Smooth muscle cell (in vitro differentiated cells): ENCODE results near the gene TGFA. TPM values are rescaled to one million over a fixed set of nuclear protein-coding genes. Genes with fewer than 3 reads are reported as not detected.

Experiments
- DNase-seq: peaks from one replicate; lab custom pipeline; 2025; ENCODE audit not compliant: unreplicated experiment; lab: John Stamatoyannopoulos, UW
- H2AFZ ChIP-seq: fragments of 200-600 bp; sonication (generic); 2 replicates; pipeline ENCODE4 v1.6.0; 2016; ENCODE audit warnings: antibody characterized with exemption, low read depth, mild to moderate bottlenecking
- H3F3A ChIP-seq: fragments of 200-600 bp; sonication (generic); 2 replicates; pipeline ENCODE4 v1.6.0; 2017; ENCODE audit warnings: antibody characterized with exemption, low read depth
- H3K27ac ChIP-seq: fragments of 200-600 bp; sonication (generic); 2 replicates; pipeline ENCODE4 v1.5.1; 2016; ENCODE audit warnings: low read depth, mild to moderate bottlenecking
- H3K27me3 ChIP-seq: fragments of 200-600 bp; sonication (generic); 2 replicates; pipeline ENCODE4 v1.6.1; 2016; ENCODE audit warnings: low read depth, mild to moderate bottlenecking
- H3K36me3 ChIP-seq: fragments of 200-600 bp; sonication (generic); 2 replicates; pipeline ENCODE4 v1.5.1; 2016; ENCODE audit warnings: low read depth
- H3K4me1 ChIP-seq: fragments of 200-600 bp; sonication (generic); 2 replicates; pipeline ENCODE4 v1.5.1; 2016; ENCODE audit warnings: low read depth
- H3K4me2 ChIP-seq: fragments of 200-600 bp; sonication (generic); 2 replicates; pipeline ENCODE4 v1.6.0; 2016; ENCODE audit warnings: mild to moderate bottlenecking
- H3K4me3 ChIP-seq: fragments of 200-600 bp; sonication (generic); 2 replicates; pipeline ENCODE4 v1.5.1; 2016; ENCODE audit warnings: mild to moderate bottlenecking
- H3K79me2 ChIP-seq: fragments of 200-600 bp; sonication (generic); 2 replicates; pipeline ENCODE4 v1.6.0; 2016; ENCODE audit warnings: low read depth, mild to moderate bottlenecking
- H3K9ac ChIP-seq: fragments of 200-600 bp; sonication (generic); 2 replicates; pipeline ENCODE4 v1.6.0; 2016; ENCODE audit warnings: low read depth
- H3K9me3 ChIP-seq: fragments of 200-600 bp; sonication (generic); replicated peaks from 2 replicates; pipeline ENCODE4 v1.5.1; 2016; ENCODE audit warnings: low read depth
- H4K20me1 ChIP-seq: fragments of 200-600 bp; sonication (generic); 2 replicates; pipeline ENCODE4 v1.6.0; 2016; ENCODE audit warnings: low read depth
- WGBS: methylation state at CpG from one replicate; pipeline ENCODE4 v1.1.7; 2016; ENCODE audit warnings: low lambda C conversion rate; 5-methylcytosine and 5-hydroxymethylcytosine counted together
- polyA plus RNA-seq: library from polyadenylated mRNA; unstranded; fragments of >200 nt; fragmentation: Nextera tagmentation; extraction: Ambion mirVana; gene quantifications from 2 replicates; pipeline ENCODE4 v1.2.1, GENCODE V29; 2016
- total RNA-seq: library from RNA; depleted of rRNA; stranded (reverse); fragments of >200 nt; gene quantifications from 2 replicates; pipeline ENCODE4 v1.2.3, GENCODE V29; 2014
- TF ChIP-seq, protein P1 (sequence below): fragments of 200-600 bp; sonication (generic); IDR thresholded peaks from 2 replicates; pipeline ENCODE4 v1.5.1; 2017; ENCODE audit warnings: borderline replicate concordance, mild to moderate bottlenecking, antibody characterized with exemption; ENCODE audit not compliant: insufficient read depth, poor library complexity, severe bottlenecking

The TGFA gene
- total and polyA plus RNA-seq, 2 experiments from 2014 or later, result 0.21 to 2.4 TPM

DNA sequence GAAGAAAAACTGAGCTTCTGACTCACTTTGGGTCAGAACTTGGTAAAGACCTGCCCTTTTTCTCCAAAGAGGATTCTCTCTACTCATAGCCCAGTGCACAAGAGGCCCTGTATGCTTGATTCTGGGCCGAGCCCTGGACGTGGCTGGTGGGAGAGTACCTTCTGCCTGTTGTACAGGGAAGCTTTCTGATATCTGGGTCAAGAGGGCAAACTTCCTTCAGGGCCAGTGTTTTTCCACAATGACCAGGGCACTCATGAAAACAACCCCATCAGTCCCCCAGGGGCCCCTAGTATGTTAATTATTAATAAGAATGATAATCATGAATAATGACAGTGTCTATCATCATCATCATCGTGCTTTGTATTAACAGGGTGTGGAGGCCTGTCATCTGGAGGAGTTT lies 90.0 kb downstream of the TGFA start:
- H3K9ac ChIP-seq, result no peak overlapping the region
- H2AFZ ChIP-seq, result no peak overlapping the region
- H4K20me1 ChIP-seq, result no peaks in the 10 kb centered on the region
- H3F3A ChIP-seq, result no peaks in the 10 kb centered on the region
- H3K27me3 ChIP-seq, result peaks cover 22% of the 10 kb centered on the region
- no peaks in the 10 kb centered on the region for H3K4me1 ChIP-seq
- no peaks in the 10 kb centered on the region for H3K9me3 ChIP-seq
- no peak overlapping the region for H3K4me3 ChIP-seq
- no peaks in the 10 kb centered on the region for H3K36me3 ChIP-seq
- TF ChIP-seq, protein P1, sequence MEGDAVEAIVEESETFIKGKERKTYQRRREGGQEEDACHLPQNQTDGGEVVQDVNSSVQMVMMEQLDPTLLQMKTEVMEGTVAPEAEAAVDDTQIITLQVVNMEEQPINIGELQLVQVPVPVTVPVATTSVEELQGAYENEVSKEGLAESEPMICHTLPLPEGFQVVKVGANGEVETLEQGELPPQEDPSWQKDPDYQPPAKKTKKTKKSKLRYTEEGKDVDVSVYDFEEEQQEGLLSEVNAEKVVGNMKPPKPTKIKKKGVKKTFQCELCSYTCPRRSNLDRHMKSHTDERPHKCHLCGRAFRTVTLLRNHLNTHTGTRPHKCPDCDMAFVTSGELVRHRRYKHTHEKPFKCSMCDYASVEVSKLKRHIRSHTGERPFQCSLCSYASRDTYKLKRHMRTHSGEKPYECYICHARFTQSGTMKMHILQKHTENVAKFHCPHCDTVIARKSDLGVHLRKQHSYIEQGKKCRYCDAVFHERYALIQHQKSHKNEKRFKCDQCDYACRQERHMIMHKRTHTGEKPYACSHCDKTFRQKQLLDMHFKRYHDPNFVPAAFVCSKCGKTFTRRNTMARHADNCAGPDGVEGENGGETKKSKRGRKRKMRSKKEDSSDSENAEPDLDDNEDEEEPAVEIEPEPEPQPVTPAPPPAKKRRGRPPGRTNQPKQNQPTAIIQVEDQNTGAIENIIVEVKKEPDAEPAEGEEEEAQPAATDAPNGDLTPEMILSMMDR, result no peak
- DNase-seq, result no peak
- no peak overlapping the region for H3K4me2 ChIP-seq
- WGBS, result 83% methylated on average over 3 of the region's 3 CpGs
- H3K79me2 ChIP-seq, result no peaks in the 10 kb centered on the region
- no peak overlapping the region for H3K27ac ChIP-seq

DNA sequence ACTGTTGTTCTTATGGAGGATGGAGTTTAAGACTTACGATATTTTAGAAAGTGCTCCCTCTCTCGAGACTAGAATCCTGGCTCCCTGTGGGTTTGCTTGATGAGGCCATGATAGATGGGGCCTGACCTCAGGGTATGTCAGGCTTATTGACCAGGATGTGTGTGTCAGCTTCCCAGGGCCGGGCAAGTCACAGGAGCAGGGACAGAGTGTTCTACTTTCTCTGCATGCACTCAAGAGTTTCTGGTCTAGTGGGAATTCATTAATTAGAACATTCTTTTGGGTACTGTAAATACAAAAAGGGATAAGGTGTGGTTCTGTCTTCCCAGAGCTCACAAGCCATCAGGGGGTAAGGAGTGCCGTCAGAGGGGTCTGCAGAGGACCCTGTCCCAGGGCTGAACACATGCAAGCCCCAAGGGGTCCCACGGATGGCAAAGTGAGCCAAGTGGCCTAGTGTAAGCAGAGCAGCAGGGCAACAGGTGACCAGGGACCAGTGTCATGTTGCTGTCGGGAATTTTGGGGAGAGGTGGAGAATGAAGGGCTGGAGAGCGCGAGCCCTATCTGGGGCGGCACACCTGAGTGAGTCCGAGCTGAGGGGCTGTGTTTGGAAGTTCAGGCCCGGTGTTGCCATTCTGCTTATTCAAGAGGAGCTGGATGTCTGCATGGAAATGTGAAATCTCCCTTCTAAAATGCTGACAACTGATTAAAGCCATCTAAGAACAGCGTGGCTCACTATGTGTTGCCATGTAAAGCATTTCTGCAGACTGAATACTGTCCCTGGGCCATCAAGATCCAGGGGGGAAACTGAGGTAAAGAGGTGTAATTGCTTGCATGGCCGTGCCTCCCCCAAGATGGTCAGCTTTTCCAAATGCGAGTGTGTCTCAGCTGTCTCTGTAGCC lies 91.4 kb downstream of the TGFA start:
- Histone ChIP-seq H3K79me2 (no peaks in the 10 kb centered on the region), H3K36me3 (no peaks in the 10 kb centered on the region), H3K9ac (no peak overlapping the region), H4K20me1 (no peaks in the 10 kb centered on the region), H3K4me1 (no peaks in the 10 kb centered on the region), H2AFZ (no peak overlapping the region), H3K4me2 (no peak overlapping the region), H3K27me3 (peaks cover 30% of the 10 kb centered on the region), H3K27ac (no peak overlapping the region), H3K9me3 (no peaks in the 10 kb centered on the region), H3K4me3 (no peak overlapping the region), H3F3A (no peaks in the 10 kb centered on the region)
- TF ChIP-seq, protein P1, result no peak
- 79% methylated on average over 14 of the region's 14 CpGs for WGBS
- no peak for DNase-seq

DNA sequence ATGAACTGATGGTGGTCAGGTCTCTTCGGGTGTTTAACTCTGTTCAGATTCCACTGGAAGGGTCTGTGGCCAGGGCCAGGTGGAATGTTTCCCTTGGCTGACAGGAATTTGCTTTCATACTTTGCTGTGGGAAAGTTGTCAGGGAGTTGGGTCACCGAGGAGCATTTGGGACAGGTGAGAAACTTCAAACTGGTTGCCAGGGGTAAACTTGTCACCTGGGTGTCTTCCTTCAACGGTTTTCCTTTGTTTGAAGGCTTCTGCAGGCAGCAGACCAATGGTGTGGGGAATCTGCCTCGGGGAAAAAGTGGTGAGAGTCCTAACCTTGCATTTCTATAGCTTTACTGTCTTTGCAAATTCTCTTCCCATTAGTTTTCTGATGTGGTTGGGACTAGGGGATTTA lies 92.2 kb downstream of the TGFA start:
- H3K4me3 ChIP-seq, result no peak overlapping the region
- no peaks in the 10 kb centered on the region for H3K79me2 ChIP-seq
- no peaks in the 10 kb centered on the region for H3K36me3 ChIP-seq
- DNase-seq, result no peak
- H4K20me1 ChIP-seq, result no peaks in the 10 kb centered on the region
- H3K9me3 ChIP-seq, result no peaks in the 10 kb centered on the region
- H3K9ac ChIP-seq, result no peak overlapping the region
- no peak overlapping the region for H2AFZ ChIP-seq
- H3K27ac ChIP-seq, result no peak overlapping the region
- no peak overlapping the region for H3K4me2 ChIP-seq
- H3F3A ChIP-seq, result no peaks in the 10 kb centered on the region
- TF ChIP-seq, protein P1, result no peak
- 42% methylated on average over 4 of the region's 4 CpGs for WGBS
- no peaks in the 10 kb centered on the region for H3K4me1 ChIP-seq
- peaks cover 30% of the 10 kb centered on the region for H3K27me3 ChIP-seq

DNA sequence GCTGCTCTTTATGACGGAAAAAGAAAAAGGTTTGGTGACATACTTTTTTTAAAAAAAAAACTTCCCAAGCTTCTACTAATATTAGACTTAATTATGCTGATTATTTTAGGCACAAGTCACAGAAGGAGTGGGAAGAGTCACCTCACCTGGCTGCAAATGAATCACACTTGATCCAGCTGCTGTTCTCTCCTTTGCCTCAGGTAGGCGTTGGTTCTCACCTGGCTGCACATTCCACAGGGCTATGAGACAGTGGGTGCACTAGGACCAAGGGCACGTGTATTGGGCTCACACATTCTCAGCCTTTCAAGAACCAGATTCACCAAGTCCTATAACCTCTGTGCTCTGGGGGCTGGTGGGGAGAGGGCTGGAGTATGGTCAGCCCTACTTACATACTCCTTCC lies 93.3 kb downstream of the TGFA start:
- Histone ChIP-seq H3K27ac (no peak overlapping the region), H3K9me3 (no peaks in the 10 kb centered on the region), H3K4me3 (no peak overlapping the region), H3K36me3 (no peaks in the 10 kb centered on the region), H3K4me2 (no peak overlapping the region), H3K27me3 (peaks cover 30% of the 10 kb centered on the region), H3F3A (no peaks in the 10 kb centered on the region), H3K9ac (no peak overlapping the region), H2AFZ (no peak overlapping the region), H3K79me2 (no peaks in the 10 kb centered on the region), H3K4me1 (no peaks in the 10 kb centered on the region), H4K20me1 (no peaks in the 10 kb centered on the region)
- WGBS, result 64% methylated on average over 3 of the region's 3 CpGs
- DNase-seq, result no peak
- TF ChIP-seq, protein P1, result no peak
